Measurements from ENCODE around the gene RBMS1. TPM values are rescaled to one million over a fixed set of nuclear protein-coding genes. Genes with fewer than 3 reads are reported as not detected.

RBMS1 gene
- total RNA-seq, 2 experiments from 2014 or later, result 35.8 to 38.6 TPM

DNA sequence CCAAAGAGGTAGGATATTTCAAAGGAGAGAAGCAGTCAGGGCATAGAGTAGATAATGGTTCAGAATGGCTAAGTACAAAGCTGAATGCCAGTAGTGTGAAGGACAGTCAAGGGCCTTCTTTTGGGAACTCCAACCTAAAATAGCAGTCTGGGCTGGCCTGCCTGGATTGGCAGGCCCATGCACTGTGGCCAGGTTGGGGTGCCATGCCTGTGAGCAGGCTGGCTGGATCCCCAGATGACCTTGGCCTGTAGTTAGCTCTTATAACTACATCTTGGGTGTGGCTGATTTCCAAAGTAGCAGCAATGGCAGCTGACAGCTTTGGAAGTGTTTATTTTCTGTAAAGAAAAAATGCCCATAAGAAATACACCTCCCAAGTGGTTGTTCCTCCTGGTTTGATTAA lies 242.0 kb downstream of the RBMS1 start:
- ChIA-PET POLR2A (no interaction called here), CTCF (interaction anchor here (0.7 to 2.8 kb wide), 33 partner anchors 8 to 816 kb away, joined by 3 to 18 read pairs (median 5); no protein-coding TSS in a partner anchor)
- H3K4me3 Mint-ChIP-seq, result no peak overlapping the region

DNA sequence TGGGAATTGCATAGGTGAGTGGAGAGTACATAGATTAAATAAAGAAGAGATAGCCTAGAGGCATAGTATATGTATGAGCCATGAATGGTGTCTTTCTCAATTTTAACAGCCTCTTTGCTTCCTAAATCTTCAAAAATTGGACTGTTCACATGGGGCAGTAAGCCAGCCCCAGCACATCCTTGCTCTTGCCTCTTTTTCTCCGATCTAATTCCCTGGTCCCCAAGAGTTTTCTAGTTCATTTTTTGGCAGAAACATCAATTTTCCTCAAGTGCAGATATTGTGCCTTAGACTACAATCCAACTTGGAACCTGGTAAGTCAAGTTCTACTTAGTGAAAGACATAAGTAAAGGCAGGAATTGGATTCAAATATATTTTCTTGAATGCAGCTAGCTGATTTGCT lies 243.7 kb downstream of the RBMS1 start:
- intact Hi-C loops (cut with micrococcal nuclease), result loop anchor here (5.0 kb wide), 1 partner anchor 742 kb away; no protein-coding TSS in a partner anchor
- DNase-seq (no peak), ATAC-seq (no peak)
- ChIA-PET POLR2A (no interaction called here), CTCF (interaction anchor here (1.7 kb wide), 1 partner anchor 140 kb away, joined by 6 read pairs; no protein-coding TSS in a partner anchor)
- Mint-ChIP-seq H3K9me3 (no peaks in the 10 kb centered on the region), H3K27me3 (no peaks in the 10 kb centered on the region), H3K4me3 (no peak overlapping the region), H3K27ac (no peak overlapping the region), H3K4me1 (ENCODE audit: low read depth) (no peaks in the 10 kb centered on the region), H3K36me3 (ENCODE audit: low read depth) (no peaks in the 10 kb centered on the region)
- TF ChIP-seq, protein P1, sequence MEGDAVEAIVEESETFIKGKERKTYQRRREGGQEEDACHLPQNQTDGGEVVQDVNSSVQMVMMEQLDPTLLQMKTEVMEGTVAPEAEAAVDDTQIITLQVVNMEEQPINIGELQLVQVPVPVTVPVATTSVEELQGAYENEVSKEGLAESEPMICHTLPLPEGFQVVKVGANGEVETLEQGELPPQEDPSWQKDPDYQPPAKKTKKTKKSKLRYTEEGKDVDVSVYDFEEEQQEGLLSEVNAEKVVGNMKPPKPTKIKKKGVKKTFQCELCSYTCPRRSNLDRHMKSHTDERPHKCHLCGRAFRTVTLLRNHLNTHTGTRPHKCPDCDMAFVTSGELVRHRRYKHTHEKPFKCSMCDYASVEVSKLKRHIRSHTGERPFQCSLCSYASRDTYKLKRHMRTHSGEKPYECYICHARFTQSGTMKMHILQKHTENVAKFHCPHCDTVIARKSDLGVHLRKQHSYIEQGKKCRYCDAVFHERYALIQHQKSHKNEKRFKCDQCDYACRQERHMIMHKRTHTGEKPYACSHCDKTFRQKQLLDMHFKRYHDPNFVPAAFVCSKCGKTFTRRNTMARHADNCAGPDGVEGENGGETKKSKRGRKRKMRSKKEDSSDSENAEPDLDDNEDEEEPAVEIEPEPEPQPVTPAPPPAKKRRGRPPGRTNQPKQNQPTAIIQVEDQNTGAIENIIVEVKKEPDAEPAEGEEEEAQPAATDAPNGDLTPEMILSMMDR (IDR thresholded peaks at IDR 0.05), result no peak

More for the DNA sequence above, 242.0 kb downstream of the RBMS1 start:
- DNase-seq (no peak), ATAC-seq (no peak)
- Mint-ChIP-seq H3K27ac (no peak overlapping the region), H3K27me3 (no peaks in the 10 kb centered on the region), H3K9me3 (no peaks in the 10 kb centered on the region), H3K36me3 (ENCODE audit: low read depth) (no peaks in the 10 kb centered on the region), H3K4me1 (ENCODE audit: low read depth) (no peaks in the 10 kb centered on the region)
- intact Hi-C loops (cut with micrococcal nuclease), result loop anchor here (5.0 kb wide), 1 partner anchor 741 kb away; no protein-coding TSS in a partner anchor
- TF ChIP-seq, protein P1 (IDR thresholded peaks at IDR 0.05), result no peak

DNA sequence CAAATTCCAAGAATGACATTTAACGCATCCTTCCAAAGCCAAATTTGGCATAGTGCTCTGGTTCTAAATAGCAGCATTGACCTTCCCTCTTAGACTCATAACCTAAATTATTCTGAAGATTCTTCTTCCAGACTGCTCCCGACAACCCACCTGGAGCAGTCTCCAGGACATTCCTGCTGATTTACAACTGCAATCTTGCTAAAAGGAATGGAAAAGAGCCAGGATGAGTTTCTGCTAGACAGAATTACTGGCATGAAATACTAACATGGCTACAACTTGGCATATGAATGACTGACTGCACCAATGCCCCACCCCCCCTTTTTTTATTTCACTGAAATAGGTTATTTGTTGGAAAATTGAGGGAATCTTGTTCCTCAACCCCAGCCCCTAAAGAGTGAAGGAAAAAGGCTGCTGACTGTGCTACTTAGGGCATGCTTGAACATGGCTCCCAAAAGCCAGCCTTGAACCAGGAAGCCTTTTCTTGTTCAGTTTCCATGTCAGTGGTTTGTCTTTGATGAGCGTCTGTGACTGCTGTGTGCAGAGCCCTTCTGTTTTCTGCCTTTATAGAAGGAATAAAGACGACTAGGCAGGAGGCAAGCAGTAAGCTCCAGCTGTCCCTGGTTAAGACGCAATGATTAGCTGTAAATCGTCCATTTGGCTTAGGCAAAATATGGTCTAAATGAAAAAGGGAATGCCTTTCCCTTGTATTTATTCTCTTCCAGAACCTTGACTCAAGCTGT lies 246.1 kb downstream of the RBMS1 start:
- TF ChIP-seq, protein P1 (IDR thresholded peaks at IDR 0.05), result no peak
- CTCF ChIA-PET, result interaction anchor here (1.7 kb wide), 1 partner anchor 15 kb away, joined by 3 read pairs; no protein-coding TSS in a partner anchor
- H3K4me1 Mint-ChIP-seq (ENCODE audit: low read depth), result no peaks in the 10 kb centered on the region
- ATAC-seq (no peak), DNase-seq (no peak)
- H3K4me3 Mint-ChIP-seq, result no peak overlapping the region
- no peaks in the 10 kb centered on the region for H3K36me3 Mint-ChIP-seq (ENCODE audit: low read depth)
- POLR2A ChIA-PET, result no interaction called here
- intact Hi-C loops (cut with micrococcal nuclease), result no loop called here
- H3K9me3 Mint-ChIP-seq, result no peaks in the 10 kb centered on the region
- no peaks in the 10 kb centered on the region for H3K27me3 Mint-ChIP-seq
- no peak overlapping the region for H3K27ac Mint-ChIP-seq

GRCh38 chr2:160246356-160246755 lies 247.3 kb downstream of the RBMS1 start:
- TF ChIP-seq, protein P1 (IDR thresholded peaks at IDR 0.05), result no peak
- POLR2A ChIA-PET, result no interaction called here
- Mint-ChIP-seq H3K9me3 (no peaks in the 10 kb centered on the region), H3K27me3 (no peaks in the 10 kb centered on the region), H3K4me3 (no peak overlapping the region), H3K4me1 (ENCODE audit: low read depth) (no peaks in the 10 kb centered on the region), H3K36me3 (ENCODE audit: low read depth) (no peaks in the 10 kb centered on the region), H3K27ac (no peak overlapping the region)
- CTCF ChIA-PET, result interaction anchor here (1.1 kb wide), 1 partner anchor 137 kb away, joined by 3 read pairs; no protein-coding TSS in a partner anchor
- no peak for ATAC-seq
- intact Hi-C loops (cut with micrococcal nuclease), result no loop called here
- DNase-seq, result no peak

DNA sequence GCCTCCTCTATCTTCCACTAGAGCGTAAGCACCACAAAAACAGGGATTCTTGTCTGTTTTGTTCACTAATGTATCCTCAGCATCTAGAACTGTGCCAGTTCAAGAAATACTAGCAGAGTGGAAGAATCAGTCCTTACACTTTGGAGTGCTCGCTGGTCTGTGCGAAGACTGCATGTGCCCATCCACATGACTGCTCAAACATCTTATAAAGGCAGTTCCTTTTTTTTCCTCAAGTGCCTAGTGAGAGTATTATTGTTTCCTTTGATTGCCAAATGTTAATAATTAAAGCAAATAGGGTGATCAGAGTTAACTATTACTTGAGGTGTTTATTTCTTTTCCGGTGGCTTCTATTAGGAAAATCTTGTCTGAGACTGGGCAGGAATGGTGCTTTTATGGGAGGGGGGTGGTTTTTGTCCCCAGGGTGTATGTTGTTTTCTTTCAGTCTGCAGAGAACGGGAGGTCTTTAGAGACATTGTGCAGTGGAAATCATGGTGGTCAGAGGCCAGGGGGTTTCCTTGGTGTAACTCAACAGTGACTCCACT lies 247.9 kb downstream of the RBMS1 start:
- no peak overlapping the region for H3K27ac Mint-ChIP-seq
- POLR2A ChIA-PET, result no interaction called here
- TF ChIP-seq, protein P1 (IDR thresholded peaks at IDR 0.05), result no peak
- no peaks in the 10 kb centered on the region for H3K4me1 Mint-ChIP-seq (ENCODE audit: low read depth)
- no peaks in the 10 kb centered on the region for H3K27me3 Mint-ChIP-seq
- no peak overlapping the region for H3K4me3 Mint-ChIP-seq
- H3K9me3 Mint-ChIP-seq, result no peaks in the 10 kb centered on the region
- no peak for DNase-seq
- no peaks in the 10 kb centered on the region for H3K36me3 Mint-ChIP-seq (ENCODE audit: low read depth)
- intact Hi-C loops (cut with micrococcal nuclease), result no loop called here
- CTCF ChIA-PET, result no interaction called here
- ATAC-seq, result no peak

Measured in activated CD8-positive, alpha-beta T cell treated with anti-CD3 and anti-CD28 coated beads for 36 hours (primary cell).